Subcutaneous adipose tissue (tissue), 4 donors: ENCODE data around the gene COL11A2. TPM values are rescaled to one million over a fixed set of nuclear protein-coding genes. Genes with fewer than 3 reads are reported as not detected.

Source experiments
- CTCF ChIP-seq: fragments of 450-650 bp; IDR thresholded peaks from one replicate; pipeline ENCODE4 v1.5.1; 2016; ENCODE audit warnings: low read depth, mild to moderate bottlenecking, control low read depth, antibody characterized with exemption, moderate library complexity
- small RNA-seq: library from RNA; depleted of rRNA; stranded (forward); fragments of <200 nt; gene quantifications from one replicate; pipeline ENCODE3, GENCODE V24; 2016
- total RNA-seq, 4 donors: library from RNA; depleted of rRNA; stranded (reverse); fragments of >200 nt; gene quantifications; one replicate each; pipeline ENCODE4 v1.1.0, GENCODE V29; 2016

Gene COL11A2
- total RNA-seq, 4 donors from 2014 or later: 0.17 to 0.75 (median 0.66) TPM; not detected in 1

GRCh38 chr6:33114406-33114805 is 77.9 kb downstream of the COL11A2 start:
- TF ChIP-seq CTCF: no peak

GRCh38 chr6:33113755-33114154 is 78.5 kb downstream of the COL11A2 start:
- no peak for TF ChIP-seq CTCF

Small RNA genes within 50 kb of the gene (small RNA-seq; reads per million reads assigned to genes)
- gene MIR219A1: 0.97 reads per million
- gene RNY4P10: 0.61 reads per million

Other genes with a start within 250 kb of the COL11A2 start
- 100 to 1,000 TPM in 1 of 4 donors, 10 to 100 TPM in 3; 44.7 to 124 (median 69.7) TPM for gene HLA-DMA, start 239.4 kb downstream of the COL11A2 start, total RNA-seq
- gene BRD2, start 223.9 kb downstream of the COL11A2 start, total RNA-seq: 100 to 1,000 TPM in 2 of 4 donors, 10 to 100 TPM in 2; 83.0 to 154 (median 96.1) TPM
- gene HLA-DOA, start 182.9 kb downstream of the COL11A2 start, total RNA-seq: 10 to 100 TPM in 1 of 4 donors, 1 to 10 TPM in 3; 2.1 to 10.9 (median 6.1) TPM
- 100 to 1,000 TPM in 3 of 4 donors, 10 to 100 TPM in 1; 38.2 to 354 (median 131) TPM for gene HLA-DPA1, start 118.8 kb downstream of the COL11A2 start, total RNA-seq
- 100 to 1,000 TPM in 1 of 4 donors, 10 to 100 TPM in 3; 43.9 to 256 (median 83.0) TPM for gene HLA-DPB1, start 116.5 kb downstream of the COL11A2 start, total RNA-seq
- gene RXRB, start 8.2 kb upstream of the COL11A2 start, total RNA-seq: 10 to 100 TPM; 17.3 to 27.7 (median 24.8) TPM
- 10 to 100 TPM; 49.0 to 54.9 (median 52.5) TPM for gene SLC39A7, start 8.4 kb upstream of the COL11A2 start, total RNA-seq
- gene HSD17B8, start 12.2 kb upstream of the COL11A2 start, total RNA-seq: 10 to 100 TPM in 3 of 4 donors, 1 to 10 TPM in 1; 5.1 to 22.0 (median 16.2) TPM
- 10 to 100 TPM in 2 of 4 donors, 1 to 10 TPM in 2; 7.3 to 19.0 (median 10.5) TPM for gene RING1, start 16.0 kb upstream of the COL11A2 start, total RNA-seq
- 10 to 100 TPM; 27.2 to 59.2 (median 32.7) TPM for gene VPS52, start 79.4 kb upstream of the COL11A2 start, total RNA-seq
- gene RPS18, start 79.6 kb upstream of the COL11A2 start, total RNA-seq: 1,000 to 10,000 TPM; 2,263 to 3,298 (median 2,623) TPM
- gene B3GALT4, start 84.7 kb upstream of the COL11A2 start, total RNA-seq: 10 to 100 TPM in 3 of 4 donors, 1 to 10 TPM in 1; 7.3 to 20.7 (median 16.9) TPM
- 10 to 100 TPM; 40.7 to 62.9 (median 50.6) TPM for gene WDR46, start 96.8 kb upstream of the COL11A2 start, total RNA-seq
- gene PFDN6, start 97.1 kb upstream of the COL11A2 start, total RNA-seq: 10 to 100 TPM; 17.1 to 31.0 (median 23.4) TPM
- gene RGL2, start 106.5 kb upstream of the COL11A2 start, total RNA-seq: 10 to 100 TPM; 16.0 to 45.8 (median 42.5) TPM
- 10 to 100 TPM; 36.2 to 77.0 (median 50.5) TPM for gene TAPBP, start 121.6 kb upstream of the COL11A2 start, total RNA-seq
- gene ZBTB22, start 125.3 kb upstream of the COL11A2 start, total RNA-seq: 10 to 100 TPM in 2 of 4 donors, 1 to 10 TPM in 2; 5.9 to 16.8 (median 9.0) TPM
- 10 to 100 TPM; 26.3 to 47.1 (median 33.5) TPM for gene DAXX, start 130.5 kb upstream of the COL11A2 start, total RNA-seq
- 1 to 10 TPM in 2 of 4 donors, under 1 TPM in 1, not detected in 1; 0.33 to 4.4 (median 3.9) TPM for gene KIFC1, start 199.4 kb upstream of the COL11A2 start, total RNA-seq
- 10 to 100 TPM; 21.4 to 84.0 (median 48.3) TPM for gene PHF1, start 218.5 kb upstream of the COL11A2 start, total RNA-seq
- 10 to 100 TPM; 66.7 to 92.6 (median 79.6) TPM for gene CUTA, start 225.6 kb upstream of the COL11A2 start, total RNA-seq
- gene SYNGAP1, start 227.6 kb upstream of the COL11A2 start, total RNA-seq: 1 to 10 TPM; 6.2 to 7.3 (median 7.1) TPM